Progenitor cell of endocrine pancreas (in vitro differentiated cells): ENCODE measurements around the gene PCBP3. TPM values are rescaled to one million over a fixed set of nuclear protein-coding genes. Genes with fewer than 3 reads are reported as not detected.

Source experiments
- DNase-seq: peaks from one replicate; pipeline ENCODE4 v3.0.0; 2021; ENCODE audit warnings: low spot score; ENCODE audit not compliant: unreplicated experiment
- H3K27ac Mint-ChIP-seq: 2 replicates; pipeline ENCODE4 v1.8.0; 2021; ENCODE audit warnings: mild to moderate bottlenecking, moderate library complexity, mixed read lengths
- H3K27me3 Mint-ChIP-seq: 2 replicates; pipeline ENCODE4 v1.8.0; 2021; ENCODE audit warnings: mixed read lengths
- H3K36me3 Mint-ChIP-seq: 2 replicates; pipeline ENCODE4 v1.8.0; 2022; ENCODE audit warnings: mixed read lengths; ENCODE audit not compliant: insufficient read depth
- H3K4me1 Mint-ChIP-seq: 2 replicates; pipeline ENCODE4 v1.8.0; 2021; ENCODE audit warnings: low read depth, mixed read lengths
- H3K4me3 Mint-ChIP-seq: 2 replicates; pipeline ENCODE4 v1.8.0; 2021; ENCODE audit warnings: low read depth, mild to moderate bottlenecking, moderate library complexity, mixed read lengths
- H3K9me3 Mint-ChIP-seq: 2 replicates; pipeline ENCODE4 v1.8.0; 2021; ENCODE audit warnings: low read depth, mixed read lengths
- CTCF ChIP-seq: fragments of 200-600 bp; sonication (generic); IDR thresholded peaks from one replicate; pipeline ENCODE4 v1.5.0; 2021; ENCODE audit warnings: antibody characterized with exemption, mild to moderate bottlenecking; ENCODE audit not compliant: unreplicated experiment
- total RNA-seq: library from RNA; stranded (reverse); gene quantifications from 2 replicates; pipeline ENCODE4 v1.2.1, GENCODE V29; 2021

The PCBP3 gene
- total RNA-seq, 1 donor from 2014 or later, result 3.7 TPM

- H3K4me1 Mint-ChIP-seq, result no peaks in the 10 kb centered on the region
- no peak for DNase-seq
- H3K9me3 Mint-ChIP-seq, result no peaks in the 10 kb centered on the region
- peaks cover 17% of the 10 kb centered on the region for H3K27me3 Mint-ChIP-seq
- no peak overlapping the region for H3K4me3 Mint-ChIP-seq
- no peak overlapping the region for H3K27ac Mint-ChIP-seq
- no peaks in the 10 kb centered on the region for H3K36me3 Mint-ChIP-seq
- no peak for TF ChIP-seq CTCF
Observed at GRCh38 chr21:45852886-45853400, 209.4 kb downstream of the PCBP3 start.

- no peak overlapping the region for H3K27ac Mint-ChIP-seq
- H3K36me3 Mint-ChIP-seq, result no peaks in the 10 kb centered on the region
- no peaks in the 10 kb centered on the region for H3K4me1 Mint-ChIP-seq
- no peaks in the 10 kb centered on the region for H3K9me3 Mint-ChIP-seq
- peaks cover 10% of the 10 kb centered on the region for H3K27me3 Mint-ChIP-seq
- H3K4me3 Mint-ChIP-seq, result no peak overlapping the region
- no peak for TF ChIP-seq CTCF
- no peak for DNase-seq
Observed at GRCh38 chr21:45853703-45854342, 210.3 kb downstream of the PCBP3 start.

DNA sequence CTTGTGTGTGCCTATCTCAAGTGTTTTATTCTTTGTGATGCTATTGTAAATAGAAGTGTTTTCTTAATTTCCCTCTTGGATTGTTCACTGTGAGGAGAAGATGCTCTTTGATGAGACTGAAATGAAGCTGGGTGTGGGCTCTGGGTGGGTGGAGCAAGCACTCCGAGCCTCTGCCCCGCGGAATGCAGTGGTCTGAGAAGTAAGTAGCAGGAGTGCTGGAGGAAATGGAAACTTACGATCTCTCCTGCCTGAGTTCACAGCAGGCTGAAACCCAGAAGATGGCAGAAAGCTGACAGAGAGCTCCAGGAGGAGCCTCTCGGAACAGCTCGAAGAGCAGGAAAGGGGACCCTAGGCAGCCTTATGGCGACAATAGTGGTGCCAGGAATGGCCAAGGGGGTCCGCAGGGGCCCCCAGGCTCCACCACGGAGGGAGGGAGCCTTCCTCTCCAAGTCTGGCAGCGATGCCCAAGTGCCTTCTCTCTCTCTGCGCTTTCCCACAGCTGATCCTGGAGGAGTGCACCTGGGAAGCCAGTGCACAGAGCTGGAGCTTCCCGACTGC lies 211.2 kb downstream of the PCBP3 start:
- Mint-ChIP-seq H3K27me3 (peaks cover 10% of the 10 kb centered on the region), H3K9me3 (no peaks in the 10 kb centered on the region), H3K36me3 (no peaks in the 10 kb centered on the region), H3K4me1 (no peaks in the 10 kb centered on the region), H3K4me3 (no peak overlapping the region), H3K27ac (no peak overlapping the region)
- no peak for DNase-seq
- no peak for TF ChIP-seq CTCF

GRCh38 chr21:45855248-45855811 lies 211.8 kb downstream of the PCBP3 start:
- Mint-ChIP-seq H3K27ac (no peak overlapping the region), H3K4me3 (no peak overlapping the region), H3K27me3 (peaks cover 10% of the 10 kb centered on the region), H3K36me3 (no peaks in the 10 kb centered on the region), H3K4me1 (no peaks in the 10 kb centered on the region), H3K9me3 (no peaks in the 10 kb centered on the region)
- no peak for TF ChIP-seq CTCF
- no peak for DNase-seq

- Mint-ChIP-seq H3K9me3 (no peaks in the 10 kb centered on the region), H3K27ac (no peak overlapping the region), H3K36me3 (no peaks in the 10 kb centered on the region), H3K27me3 (peaks cover 10% of the 10 kb centered on the region), H3K4me3 (no peak overlapping the region), H3K4me1 (no peaks in the 10 kb centered on the region)
- no peak for TF ChIP-seq CTCF
- DNase-seq, result no peak
Observed at GRCh38 chr21:45856442-45856841, 212.9 kb downstream of the PCBP3 start.
